GM12801 (cell line): ENCODE data around the gene KIAA0319L.

ENCODE experiments used
- TF ChIP-seq, protein P1 (sequence below): IDR thresholded peaks from one replicate; pipeline ENCODE4 v1.5.1; 2011; ENCODE audit warnings: control low read depth; ENCODE audit not compliant: insufficient read length; ENCODE audit errors: extremely low read depth

The KIAA0319L gene

DNA sequence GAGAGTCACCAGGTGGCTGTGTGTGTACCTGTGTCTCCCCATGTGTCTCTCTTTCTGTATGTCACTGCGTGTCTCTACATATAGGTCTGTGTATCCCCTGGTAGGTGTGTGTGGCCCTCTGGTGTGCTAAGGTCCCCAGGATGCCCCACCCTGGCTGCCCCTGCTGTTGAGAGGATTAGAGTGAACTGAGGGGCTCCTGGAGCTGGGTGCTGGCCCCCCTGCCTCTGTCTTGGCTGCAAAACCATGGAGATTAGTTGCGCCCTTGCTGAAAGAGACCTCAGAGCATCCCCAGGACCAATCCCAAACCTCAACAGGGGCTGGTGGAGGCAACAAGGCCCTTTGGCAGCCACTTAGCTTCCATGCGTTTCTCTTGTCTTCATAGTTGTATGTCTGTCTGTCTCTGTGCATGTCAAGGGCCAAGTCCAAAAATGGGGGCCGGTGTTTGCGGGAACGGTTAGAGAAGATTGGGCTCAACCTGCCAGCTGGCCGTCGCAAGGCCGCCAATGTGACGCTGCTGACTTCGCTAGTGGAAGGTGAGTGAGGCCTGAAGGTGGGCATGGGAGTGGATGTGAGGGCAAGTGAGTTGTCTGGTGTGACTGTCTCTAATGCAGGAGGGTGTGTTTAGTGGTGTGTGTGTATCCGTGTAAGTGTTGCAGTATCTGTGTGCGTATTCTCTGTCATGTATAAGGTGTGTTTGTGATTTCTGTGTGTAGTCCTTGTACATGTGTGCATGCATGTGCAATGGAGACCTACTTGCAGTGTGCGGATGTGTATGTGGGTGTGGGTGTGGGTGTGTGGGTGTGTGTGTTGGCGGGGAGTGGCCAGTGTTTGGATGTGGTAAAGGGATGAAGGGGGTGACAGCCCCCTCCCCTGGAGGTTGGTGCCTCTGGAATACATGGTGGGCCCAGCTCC, 32.6 kb upstream of the KIAA0319L start:
- TF ChIP-seq, protein P1, sequence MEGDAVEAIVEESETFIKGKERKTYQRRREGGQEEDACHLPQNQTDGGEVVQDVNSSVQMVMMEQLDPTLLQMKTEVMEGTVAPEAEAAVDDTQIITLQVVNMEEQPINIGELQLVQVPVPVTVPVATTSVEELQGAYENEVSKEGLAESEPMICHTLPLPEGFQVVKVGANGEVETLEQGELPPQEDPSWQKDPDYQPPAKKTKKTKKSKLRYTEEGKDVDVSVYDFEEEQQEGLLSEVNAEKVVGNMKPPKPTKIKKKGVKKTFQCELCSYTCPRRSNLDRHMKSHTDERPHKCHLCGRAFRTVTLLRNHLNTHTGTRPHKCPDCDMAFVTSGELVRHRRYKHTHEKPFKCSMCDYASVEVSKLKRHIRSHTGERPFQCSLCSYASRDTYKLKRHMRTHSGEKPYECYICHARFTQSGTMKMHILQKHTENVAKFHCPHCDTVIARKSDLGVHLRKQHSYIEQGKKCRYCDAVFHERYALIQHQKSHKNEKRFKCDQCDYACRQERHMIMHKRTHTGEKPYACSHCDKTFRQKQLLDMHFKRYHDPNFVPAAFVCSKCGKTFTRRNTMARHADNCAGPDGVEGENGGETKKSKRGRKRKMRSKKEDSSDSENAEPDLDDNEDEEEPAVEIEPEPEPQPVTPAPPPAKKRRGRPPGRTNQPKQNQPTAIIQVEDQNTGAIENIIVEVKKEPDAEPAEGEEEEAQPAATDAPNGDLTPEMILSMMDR, result no peak

DNA sequence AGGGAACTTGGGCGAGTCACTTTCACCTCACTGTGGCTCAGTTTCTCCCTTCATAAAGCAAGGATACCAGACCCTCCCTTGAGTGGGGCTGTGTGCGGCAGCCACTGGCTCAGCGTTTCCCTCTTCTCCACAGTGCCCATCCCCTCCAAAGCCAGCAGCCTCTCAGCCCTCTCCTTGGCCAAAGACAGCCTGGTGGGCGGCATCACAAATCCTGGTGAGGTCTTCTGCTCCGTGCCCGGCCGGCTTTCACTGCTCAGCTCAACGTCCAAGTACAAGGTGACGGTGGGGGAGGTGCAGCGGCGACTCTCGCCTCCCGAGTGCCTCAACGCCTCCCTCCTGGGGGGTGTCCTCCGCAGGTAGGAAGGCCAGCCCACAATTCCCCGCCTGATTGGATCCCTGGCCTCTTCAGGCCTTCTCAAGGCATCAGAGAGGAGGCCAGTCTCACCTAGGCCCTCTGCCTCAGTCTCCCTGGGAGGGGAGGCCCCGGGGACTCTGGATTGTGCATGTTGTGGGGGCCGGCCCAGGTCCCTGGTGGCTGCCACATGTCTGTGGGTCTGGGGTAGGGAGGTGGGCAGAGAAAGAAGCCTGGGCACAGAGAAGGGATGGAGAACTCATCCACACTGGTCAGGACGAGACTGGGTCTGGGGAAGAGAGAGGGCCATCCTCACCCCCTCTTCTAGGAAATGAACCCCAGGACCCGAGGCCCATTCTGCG, 31.2 kb upstream of the KIAA0319L start:
- TF ChIP-seq, protein P1, result no peak

DNA sequence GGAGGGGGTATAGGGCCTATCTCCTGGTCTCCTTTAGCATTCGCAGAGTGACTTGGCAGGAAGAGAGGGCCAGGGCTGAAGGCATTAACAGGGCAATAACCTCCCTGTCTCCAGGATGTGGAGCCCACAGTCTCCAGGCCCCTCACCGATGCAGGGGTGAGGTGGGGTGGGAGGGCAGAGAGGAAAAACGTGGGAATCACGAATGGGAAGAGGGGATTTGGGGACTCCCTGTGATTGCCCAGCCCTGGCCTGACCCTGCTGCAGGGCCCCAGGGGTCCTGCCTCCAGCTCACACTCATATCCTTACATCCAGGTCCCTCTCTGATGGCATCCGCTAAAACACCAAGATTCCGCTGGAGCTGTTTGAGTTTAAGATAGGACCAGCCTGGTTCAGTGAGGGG, 30.5 kb upstream of the KIAA0319L start:
- TF ChIP-seq, protein P1, result no peak

DNA sequence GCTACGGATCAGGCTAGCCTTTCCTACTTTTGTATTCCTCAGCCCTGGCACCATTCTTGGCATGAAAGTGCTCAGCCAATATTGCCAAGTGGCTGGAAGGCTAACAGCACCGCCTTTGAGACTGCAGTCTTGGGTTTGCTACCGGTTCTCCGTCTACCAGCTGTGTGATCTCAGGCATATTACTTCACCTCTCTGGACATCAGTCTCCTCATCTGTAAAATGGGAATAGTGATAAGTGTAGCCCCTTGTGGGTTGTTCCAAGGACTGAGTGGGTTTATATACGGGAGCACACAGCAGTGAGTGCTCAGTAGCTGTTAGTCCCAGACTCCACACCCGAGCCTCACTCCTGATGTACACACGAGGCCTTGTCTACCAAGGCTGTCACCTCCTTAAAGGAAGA, 29.6 kb upstream of the KIAA0319L start:
- TF ChIP-seq, protein P1, result no peak

DNA sequence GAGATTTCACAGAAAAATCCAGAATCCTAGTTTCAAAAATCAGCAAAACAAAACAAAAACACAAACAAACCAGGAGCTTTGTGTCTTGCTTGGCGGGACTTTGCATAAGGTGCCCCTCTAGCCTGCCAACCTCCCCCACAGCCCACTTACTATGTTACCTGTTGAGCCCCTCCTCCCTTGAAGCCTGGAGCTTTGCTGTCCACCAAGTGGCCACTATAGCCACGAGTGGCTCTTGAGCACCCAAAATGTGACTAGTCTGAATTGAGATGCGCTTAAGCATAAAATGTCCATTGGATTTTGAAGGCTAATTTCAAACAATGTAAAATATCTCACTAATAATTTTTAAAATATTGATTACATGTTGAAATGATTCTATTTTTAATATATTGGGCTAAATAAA, 28.1 kb upstream of the KIAA0319L start:
- TF ChIP-seq, protein P1, result no peak

DNA sequence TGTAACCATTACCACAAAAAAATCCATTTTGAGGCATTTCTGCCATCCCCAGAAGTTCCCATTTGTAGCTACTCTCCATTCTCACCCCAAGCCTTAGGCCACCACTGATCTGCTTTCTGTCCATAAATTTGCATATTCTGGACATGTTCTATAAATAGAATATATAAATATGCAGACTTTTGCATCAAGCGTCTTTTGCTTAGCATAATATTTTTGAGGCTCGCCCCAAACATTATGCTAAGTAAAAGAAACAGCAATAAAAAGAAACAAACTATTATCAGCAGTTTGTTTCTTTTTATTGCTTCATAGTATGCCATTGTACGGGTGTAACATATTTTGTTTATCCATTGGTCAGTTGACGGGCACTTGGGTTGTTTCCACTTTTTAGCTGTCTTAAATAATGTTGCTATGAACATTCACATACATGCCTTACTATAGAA, 23.8 kb upstream of the KIAA0319L start:
- TF ChIP-seq, protein P1, result no peak

DNA sequence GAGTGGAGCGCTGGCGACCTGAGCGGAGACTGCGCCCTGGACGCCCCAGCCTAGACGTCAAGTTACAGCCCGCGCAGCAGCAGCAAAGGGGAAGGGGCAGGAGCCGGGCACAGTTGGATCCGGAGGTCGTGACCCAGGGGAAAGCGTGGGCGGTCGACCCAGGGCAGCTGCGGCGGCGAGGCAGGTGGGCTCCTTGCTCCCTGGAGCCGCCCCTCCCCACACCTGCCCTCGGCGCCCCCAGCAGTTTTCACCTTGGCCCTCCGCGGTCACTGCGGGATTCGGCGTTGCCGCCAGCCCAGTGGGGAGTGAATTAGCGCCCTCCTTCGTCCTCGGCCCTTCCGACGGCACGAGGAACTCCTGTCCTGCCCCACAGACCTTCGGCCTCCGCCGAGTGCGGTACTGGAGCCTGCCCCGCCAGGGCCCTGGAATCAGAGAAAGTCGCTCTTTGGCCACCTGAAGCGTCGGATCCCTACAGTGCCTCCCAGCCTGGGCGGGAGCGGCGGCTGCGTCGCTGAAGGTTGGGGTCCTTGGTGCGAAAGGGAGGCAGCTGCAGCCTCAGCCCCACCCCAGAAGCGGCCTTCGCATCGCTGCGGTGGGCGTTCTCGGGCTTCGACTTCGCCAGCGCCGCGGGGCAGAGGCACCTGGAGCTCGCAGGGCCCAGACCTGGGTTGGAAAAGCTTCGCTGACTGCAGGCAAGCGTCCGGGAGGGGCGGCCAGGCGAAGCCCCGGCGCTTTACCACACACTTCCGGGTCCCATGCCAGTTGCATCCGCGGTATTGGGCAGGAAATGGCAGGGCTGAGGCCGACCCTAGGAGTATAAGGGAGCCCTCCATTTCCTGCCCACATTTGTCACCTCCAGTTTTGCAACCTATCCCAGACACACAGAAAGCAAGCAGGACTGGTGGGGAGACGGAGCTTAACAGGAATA, 20.1 kb upstream of the KIAA0319L start:
- TF ChIP-seq, protein P1, result no peak
